SU-DHL-6 (cell line): ENCODE measurements around the gene LRRC3.
"Not testable (repeated sequence)": the region's sequence is repeated elsewhere in the genome, so short reads cannot be mapped to it uniquely, and the experiment has no call there.

ENCODE experiments used
- CTCF ChIP-seq: fragments of 200-600 bp; sonication (generic); IDR thresholded peaks from one replicate; pipeline ENCODE4 v1.5.1; 2017; ENCODE audit warnings: antibody characterized with exemption, mild to moderate bottlenecking, low read length, moderate library complexity; ENCODE audit not compliant: insufficient read depth, poor library complexity, severe bottlenecking
- EZH2phosphoT487 ChIP-seq: fragments of 200-600 bp; sonication (generic), shearing (Covaris generic); conservative IDR thresholded peaks from 2 replicates; pipeline ENCODE4 v1.6.1; 2018; ENCODE audit warnings: mild to moderate bottlenecking, antibody characterized with exemption, low read length, moderate library complexity, mixed read lengths

GRCh38 chr21:44503006-44503889, 47.9 kb downstream of the LRRC3 start:
- TF ChIP-seq CTCF, EZH2phosphoT487: not testable (repeated sequence)
